Erythroblast (primary cell): ENCODE measurements around the gene CCDC86.

Experiments used
- DNase-seq, 2 experiments: peaks; one replicate each; lab custom pipeline; 2025; lab: John Stamatoyannopoulos, UW
- GATA1 ChIP-seq: IDR thresholded peaks from 2 replicates; pipeline ENCODE4 v1.6.1; 2011; ENCODE audit warnings: low read depth, mild to moderate bottlenecking, control low read depth, low read length, moderate library complexity
- POLR2A ChIP-seq: IDR thresholded peaks from 2 replicates; pipeline ENCODE4 v1.6.1; 2011; ENCODE audit warnings: mild to moderate bottlenecking, low read length

CCDC86 gene, protein sequence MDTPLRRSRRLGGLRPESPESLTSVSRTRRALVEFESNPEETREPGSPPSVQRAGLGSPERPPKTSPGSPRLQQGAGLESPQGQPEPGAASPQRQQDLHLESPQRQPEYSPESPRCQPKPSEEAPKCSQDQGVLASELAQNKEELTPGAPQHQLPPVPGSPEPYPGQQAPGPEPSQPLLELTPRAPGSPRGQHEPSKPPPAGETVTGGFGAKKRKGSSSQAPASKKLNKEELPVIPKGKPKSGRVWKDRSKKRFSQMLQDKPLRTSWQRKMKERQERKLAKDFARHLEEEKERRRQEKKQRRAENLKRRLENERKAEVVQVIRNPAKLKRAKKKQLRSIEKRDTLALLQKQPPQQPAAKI

GRCh38 chr11:60841797-60842667 is at the start of gene CCDC86:
Gene CCDC86, plus strand, starts transcription at chr11:60842113. Its CDS starts 12 bp downstream, at chr11:60842125.
- peak; percentile 97 to 98 for DNase-seq
- TF ChIP-seq GATA1 (no peak), POLR2A (peak; percentile 48)

- TF ChIP-seq POLR2A (no peak), GATA1 (no peak)
- DNase-seq, result no peak
Observed at GRCh38 chr11:60792521-60792920, 49.4 kb upstream of the CCDC86 start.

DNA sequence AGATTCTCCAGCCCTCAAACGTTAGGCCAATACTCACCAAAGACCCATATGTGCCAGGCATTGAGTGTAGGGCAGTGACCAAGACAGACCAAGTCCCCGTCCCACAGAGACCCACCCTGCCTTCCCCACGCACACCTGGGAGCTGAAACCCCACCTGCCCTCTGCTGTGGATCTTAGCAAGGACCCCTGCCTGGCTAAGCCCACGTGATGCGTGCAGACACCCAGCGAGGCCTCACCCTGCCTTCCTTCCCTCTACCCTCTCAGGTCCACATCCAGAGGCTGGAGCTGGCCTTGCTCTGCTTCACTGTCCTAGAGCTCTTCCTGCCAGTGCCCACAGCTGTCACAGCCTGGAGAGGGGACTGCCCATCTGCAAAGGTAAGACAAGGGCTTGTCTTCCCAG is 46.6 kb upstream of the CCDC86 start:
- DNase-seq, result no peak
- TF ChIP-seq GATA1, result no peak
- no peak for TF ChIP-seq POLR2A

DNA sequence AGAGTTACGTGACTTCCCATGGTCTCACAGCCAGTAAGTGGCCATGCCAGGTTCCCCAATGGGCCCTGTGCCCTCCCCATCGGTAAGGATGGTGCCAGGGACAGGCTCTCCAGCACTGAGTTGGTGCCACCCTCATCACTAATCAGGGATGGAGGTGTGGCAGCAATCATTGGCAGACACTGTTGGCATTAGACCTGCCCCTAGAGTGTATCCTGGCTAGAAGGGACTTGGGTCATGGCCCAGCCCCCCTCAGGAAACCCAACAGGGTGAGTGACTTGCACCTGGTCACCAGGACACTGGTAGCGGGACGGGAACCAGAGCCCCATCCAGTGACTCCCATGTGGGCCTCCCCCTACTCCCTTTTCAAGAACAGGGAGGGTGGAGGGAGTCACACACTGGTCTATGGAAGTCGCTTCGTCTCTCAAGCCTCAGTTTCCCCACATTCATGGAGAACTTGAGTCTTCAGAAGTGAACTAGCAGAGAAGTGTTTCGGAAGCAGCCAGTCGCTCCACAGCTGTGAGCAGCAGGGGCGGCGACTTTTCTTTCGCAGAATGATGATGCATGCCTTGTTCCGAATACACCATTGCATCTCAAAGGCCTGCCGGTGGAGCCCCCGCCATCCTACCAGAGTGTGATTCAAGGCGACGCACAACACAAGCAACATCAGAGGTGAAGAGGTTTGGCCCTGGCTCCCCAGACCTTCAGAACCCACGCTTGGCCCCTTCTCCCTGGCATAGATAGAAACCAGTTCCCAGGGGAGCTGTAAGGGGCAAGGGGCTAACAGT is 43.9 kb upstream of the CCDC86 start:
- no peak for TF ChIP-seq GATA1
- TF ChIP-seq POLR2A, result no peak
- no peak for DNase-seq

DNA sequence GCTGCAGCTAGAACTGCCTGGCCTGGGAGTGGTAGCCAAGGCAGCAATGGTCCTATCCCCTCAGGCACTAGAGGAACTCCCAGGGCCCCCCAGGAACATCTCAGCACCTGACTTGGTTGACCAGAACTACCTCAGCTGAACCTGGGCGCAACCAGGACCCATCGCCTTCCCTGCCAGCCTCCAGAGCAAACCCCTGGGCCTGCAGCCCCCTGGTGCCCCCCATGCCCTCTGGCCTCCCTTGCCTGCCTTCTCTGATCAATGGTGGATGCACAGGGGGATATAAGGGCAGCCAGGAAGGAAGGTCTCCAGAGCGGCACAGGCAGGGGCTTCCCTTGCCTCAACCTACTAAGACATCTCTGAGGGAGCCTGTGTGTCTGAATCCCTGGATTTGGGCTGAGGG is 43.3 kb upstream of the CCDC86 start:
- DNase-seq, result no peak
- TF ChIP-seq POLR2A (no peak), GATA1 (no peak)

DNA sequence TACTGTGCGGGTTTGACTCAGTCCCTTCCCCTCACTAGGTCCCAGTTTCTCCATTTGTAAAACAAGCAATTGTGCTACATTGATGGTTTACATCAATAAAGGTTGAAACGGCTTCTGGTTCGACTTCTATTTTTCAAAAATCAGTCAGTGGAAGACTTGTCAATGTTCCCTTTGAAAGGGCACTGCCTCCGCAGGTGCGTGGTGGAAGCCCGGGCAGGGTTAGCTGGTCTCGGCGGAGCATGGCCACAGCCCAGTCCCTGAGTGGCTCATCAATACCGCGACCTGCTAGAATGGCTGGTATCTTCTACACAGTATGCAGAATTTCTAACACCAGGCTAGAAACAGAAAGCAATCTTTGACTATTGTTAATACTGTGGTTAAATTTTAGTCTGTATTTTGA is 40.7 kb upstream of the CCDC86 start:
- no peak for TF ChIP-seq GATA1
- DNase-seq, result no peak

- DNase-seq, result no peak
- no peak for TF ChIP-seq POLR2A
- TF ChIP-seq GATA1, result no peak
Observed at GRCh38 chr11:60803273-60803936, 38.5 kb upstream of the CCDC86 start.

DNA sequence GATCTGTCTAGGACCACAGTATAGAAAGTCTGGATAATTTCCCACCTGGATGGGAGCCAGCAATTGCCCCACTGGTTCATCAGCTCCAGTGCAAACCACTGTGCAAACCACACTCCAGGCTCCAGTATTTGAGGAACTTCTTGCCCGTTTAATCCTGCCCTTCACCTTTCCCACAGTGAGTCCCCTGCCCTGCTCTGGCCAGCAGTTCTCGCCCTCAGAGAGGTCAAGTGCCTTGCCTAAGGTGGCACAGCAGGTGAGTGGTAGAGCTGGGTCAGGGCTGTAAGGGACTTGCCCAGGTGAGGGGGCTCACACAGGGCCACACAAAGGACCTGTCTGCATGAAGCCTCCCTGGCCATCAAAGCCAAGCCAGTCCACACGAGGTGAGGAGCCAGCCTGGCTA is 32.7 kb upstream of the CCDC86 start:
- DNase-seq, result no peak
- no peak for TF ChIP-seq GATA1
- TF ChIP-seq POLR2A, result no peak

GRCh38 chr11:60809691-60810090 is 32.2 kb upstream of the CCDC86 start:
- TF ChIP-seq POLR2A (no peak), GATA1 (no peak)
- no peak for DNase-seq

DNA sequence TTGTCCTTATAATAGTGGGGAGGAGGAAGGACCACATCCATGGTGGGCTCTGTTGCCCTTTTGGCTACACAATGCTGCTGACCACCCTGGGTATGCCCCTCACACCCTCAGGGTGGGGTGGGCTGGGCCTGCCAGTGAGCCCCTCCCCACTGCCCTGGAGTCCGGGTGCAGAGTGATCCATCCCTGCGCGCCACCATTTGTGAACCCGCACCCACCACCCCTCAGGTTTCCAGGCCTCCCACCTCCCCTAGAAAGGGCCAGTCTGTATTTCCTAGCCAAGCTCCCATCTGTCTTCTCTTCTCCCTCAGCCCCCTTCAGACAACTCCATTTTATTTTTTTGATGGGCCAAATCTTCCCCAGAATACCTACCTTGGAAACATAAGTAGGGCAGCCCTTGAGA is 31.8 kb upstream of the CCDC86 start:
- no peak for DNase-seq

GRCh38 chr11:60810569-60810968 is 31.3 kb upstream of the CCDC86 start:
- DNase-seq, result no peak
- TF ChIP-seq POLR2A (no peak), GATA1 (no peak)

More for the DNA sequence above, 31.8 kb upstream of the CCDC86 start:
- no peak for TF ChIP-seq POLR2A
- no peak for TF ChIP-seq GATA1

DNA sequence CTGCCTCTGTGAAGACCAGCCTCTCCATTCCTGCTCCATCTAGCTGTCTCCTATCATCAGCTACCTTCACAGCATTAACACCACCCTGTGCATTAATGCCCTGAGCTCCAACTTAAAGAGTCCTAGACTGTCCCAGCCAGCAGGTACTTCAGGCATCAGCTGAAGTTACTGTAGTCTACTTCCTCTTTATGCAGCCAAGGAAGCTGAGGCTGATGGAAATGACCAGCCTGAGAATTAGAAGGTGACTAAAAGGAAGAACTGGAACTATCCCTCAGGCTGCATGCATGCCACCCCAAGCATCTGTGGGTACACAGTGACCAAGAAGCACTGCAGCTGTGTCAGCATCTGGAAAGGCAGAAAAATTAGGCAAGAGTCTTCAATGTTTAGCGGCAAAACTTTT is 28.6 kb upstream of the CCDC86 start:
- no peak for DNase-seq
- TF ChIP-seq POLR2A, result no peak
- TF ChIP-seq GATA1, result no peak

GRCh38 chr11:60814112-60814511 is 27.8 kb upstream of the CCDC86 start:
- TF ChIP-seq POLR2A (no peak), GATA1 (no peak)
- no peak for DNase-seq

GRCh38 chr11:60816590-60817157 is 25.2 kb upstream of the CCDC86 start:
- no peak for DNase-seq
- TF ChIP-seq POLR2A, result no peak
- TF ChIP-seq GATA1, result no peak
